GM12878 (cell line): ENCODE data around the gene COL6A3. TPM values are rescaled to one million over a fixed set of nuclear protein-coding genes. Genes with fewer than 3 reads are reported as not detected.

Experiments
- ATAC-seq: fragments of 200-7000 bp; cut with Tn5 transposase; 3 replicates; pipeline ENCODE4 v1.9.1; 2020; ENCODE audit warnings: mild to moderate bottlenecking, moderate library complexity
- BruUV-seq: library from RNA; stranded (reverse); fragments of 400-500 nt; replicated peaks from 2 replicates; lab custom pipeline; 2021; lab: Mats Ljungman, UMichigan
- CTCF ChIA-PET: fragments of 300-600 bp; sonication (Branson Sonifier 250); formaldehyde crosslinking; extraction: SDS; loops from one replicate; lab custom pipeline; 2021; ENCODE audit warnings: inconsistent platforms; lab: Yijun Ruan, JAX
- POLR2A ChIA-PET: fragments of 350-600 bp; formaldehyde crosslinking; extraction: SDS; loops from one replicate; lab custom pipeline; 2021; ENCODE audit warnings: inconsistent platforms; lab: Charles Lee
- RAD21 ChIA-PET: fragments of 300-600 bp; sonication (Branson Sonifier 250); formaldehyde crosslinking; loops from one replicate; lab custom pipeline; 2023; ENCODE audit warnings: antibody characterized with exemption; ENCODE audit not compliant: unreplicated experiment; lab: Charles Lee
- SMC1A ChIA-PET: fragments of 300-600 bp; sonication (Branson Sonifier 250); formaldehyde crosslinking; loops from one replicate; lab custom pipeline; 2023; ENCODE audit not compliant: unreplicated experiment, uncharacterized antibody; lab: Charles Lee
- DNase-seq: peaks from one replicate; pipeline ENCODE4 v3.0.0-alpha.2; 2011; ENCODE audit warnings: low read depth, low spot score
- FAIRE-seq: peaks from 3 replicates; lab custom pipeline; 2011; peaks lifted over from hg19 to GRCh38; lab: Jason Lieb, UNC
- H2AFZ ChIP-seq: 2 replicates; pipeline ENCODE4 v1.6.0; 2011; ENCODE audit warnings: low read depth, low read length, control low read depth; ENCODE audit not compliant: control insufficient read depth
- H3K27ac ChIP-seq: 2 replicates; pipeline ENCODE4 v1.5.1; 2011; ENCODE audit warnings: control low read depth; ENCODE audit not compliant: control insufficient read depth, insufficient read depth
- H3K27me3 ChIP-seq, 2 experiments: replicated peaks in 1 of 2; 2 replicates each; pipeline versions ENCODE4 v1.6.0 to v1.6.1; 2011; ENCODE audit warnings: low read length in 1 of 2; ENCODE audit not compliant: control insufficient read depth in 2 of 2, insufficient read depth in 2 of 2
- H3K36me3 ChIP-seq, 2 experiments: 2 replicates each; pipeline ENCODE4 v1.5.1; 2011; ENCODE audit warnings: low read length in 1 of 2; ENCODE audit not compliant: control insufficient read depth in 2 of 2, insufficient read depth in 2 of 2
- H3K4me1 ChIP-seq: 2 replicates; pipeline ENCODE4 v1.6.1; 2011; ENCODE audit warnings: mild to moderate bottlenecking, low read length, moderate library complexity, mixed read lengths; ENCODE audit not compliant: control insufficient read depth, insufficient read depth
- H3K4me2 ChIP-seq: 2 replicates; pipeline ENCODE4 v1.6.0; 2011; ENCODE audit warnings: control low read depth; ENCODE audit not compliant: control insufficient read depth, insufficient read depth
- H3K4me3 ChIP-seq: fragments of 200-600 bp; sonication (generic); 2 replicates; pipeline ENCODE4 v1.5.1; 2016
- H3K79me2 ChIP-seq: 2 replicates; pipeline ENCODE4 v1.6.0; 2011; ENCODE audit warnings: low read length; ENCODE audit not compliant: control insufficient read depth, insufficient read depth
- H3K9ac ChIP-seq: 2 replicates; pipeline ENCODE4 v1.8.0; 2011; ENCODE audit warnings: low read length, control low read depth, mixed read lengths; ENCODE audit not compliant: control insufficient read depth, insufficient read depth
- H3K9me3 ChIP-seq: replicated peaks from 3 replicates; pipeline ENCODE4 v1.5.1; 2011; ENCODE audit warnings: mild to moderate bottlenecking, low read length; ENCODE audit not compliant: control insufficient read depth, insufficient read depth
- H4K20me1 ChIP-seq: 2 replicates; pipeline ENCODE4 v1.6.0; 2011; ENCODE audit not compliant: control insufficient read depth, insufficient read depth
- CREM ChIP-seq: IDR thresholded peaks from 2 replicates; pipeline ENCODE4 v1.6.1; 2014; ENCODE audit warnings: antibody characterized with exemption, low read depth
- EED ChIP-seq: sonication (generic); IDR thresholded peaks from 2 replicates; pipeline ENCODE4 v1.6.1; 2016; ENCODE audit warnings: antibody characterized with exemption, low read depth
- ESRRA ChIP-seq: IDR thresholded peaks from 2 replicates; pipeline ENCODE4 v1.6.1; 2012; ENCODE audit warnings: mild to moderate bottlenecking, low read length, improper control_type of control experiment
- HDGF ChIP-seq: fragments of 450-650 bp; IDR thresholded peaks from 2 replicates; pipeline ENCODE4 v1.6.1; 2016; ENCODE audit warnings: antibody characterized with exemption
- MXI1 ChIP-seq: fragments of 150-350 bp; IDR thresholded peaks from 2 replicates; pipeline ENCODE4 v1.6.1; 2011; ENCODE audit warnings: low read depth, mild to moderate bottlenecking, inconsistent platforms, low read length, improper control_type of control experiment
- NR2C2 ChIP-seq: IDR thresholded peaks from 2 replicates; pipeline ENCODE4 v1.6.1; 2011; ENCODE audit warnings: borderline replicate concordance, low read depth; ENCODE audit not compliant: control insufficient read depth, insufficient read length
- SMAD5 ChIP-seq: IDR thresholded peaks from 2 replicates; pipeline ENCODE4 v1.6.1; 2016; ENCODE audit warnings: antibody characterized with exemption, low read depth
- SP1 ChIP-seq: IDR thresholded peaks from one replicate; pipeline ENCODE4 v1.6.1; 2011; ENCODE audit warnings: low read depth, low read length
- YBX1 ChIP-seq: fragments of 450-650 bp; IDR thresholded peaks from 2 replicates; pipeline ENCODE4 v1.6.1; 2016; ENCODE audit warnings: antibody characterized with exemption
- whole genome bisulfite sequencing: methylation state at CpG from one replicate; pipeline ENCODE4 v1.1.6; 2016; ENCODE audit warnings: low lambda C conversion rate; ENCODE audit not compliant: insufficient replicate concordance, insufficient coverage; ENCODE audit errors: missing lambda C conversion rate; 5-methylcytosine and 5-hydroxymethylcytosine counted together
- in situ Hi-C: fragments of 300-500 bp; cut with MboI; formaldehyde crosslinking; loops from 9 replicates; pipeline ENCODE4 v1.14.3; 2018; ENCODE audit warnings: mixed read lengths
- intact Hi-C: fragments of 100-400 bp; cut with micrococcal nuclease; formaldehyde crosslinking; loops from one replicate; pipeline ENCODE4 v1.14.2; 2022; ENCODE audit not compliant: unreplicated experiment
- polyA plus RNA-seq, 11 experiments: library from polyadenylated mRNA; depleted of rRNA in 4 of 11; unstranded in 6 of 11; stranded (reverse) in 5 of 11; fragments of >200 nt; fragmentation: Nextera tagmentation in 4 of 11; fragmentation: Illumina TruSeq in 1 of 11; extraction: Ambion mirVana in 4 of 11; extraction: Trizol in 1 of 11; gene quantifications; 1 replicate in 1 of 11; 2 replicates in 10 of 11; pipeline versions ENCODE4 v1.2.1 to v1.2.3, GENCODE V29; 2011 to 2016; ENCODE audit warnings: inconsistent platforms in 2 of 11, missing spikeins in 2 of 11, low read depth in 1 of 11
- total RNA-seq, 4 experiments: library from RNA; depleted of rRNA in 3 of 4; stranded (reverse); fragments of >200 nt in 3 of 4; fragmentation: Illumina TruSeq in 1 of 4; extraction: Trizol in 1 of 4; gene quantifications; 2 replicates each; pipeline versions ENCODE4 v1.2.1 to v1.2.3, GENCODE V29; 2013 to 2021
- TF ChIP-seq, protein P1 (sequence below): fragments of 450-650 bp; conservative IDR thresholded peaks from 2 replicates; pipeline ENCODE4 v1.6.1; 2017; ENCODE audit warnings: mild to moderate bottlenecking, moderate library complexity
- TF ChIP-seq, protein P2 (sequence below): IDR thresholded peaks from 2 replicates; pipeline ENCODE4 v1.6.1; 2011; ENCODE audit warnings: borderline replicate concordance, low read depth, mild to moderate bottlenecking, moderate library complexity, low read length; ENCODE audit not compliant: insufficient read depth, poor library complexity, severe bottlenecking
- TF ChIP-seq, protein P3 (sequence below): fragments of 150-350 bp; IDR thresholded peaks from 2 replicates; pipeline ENCODE4 v1.6.1; 2014; ENCODE audit warnings: mild to moderate bottlenecking, low read depth, low read length
- TF ChIP-seq, protein P4 (sequence below): fragments of 450-650 bp; IDR thresholded peaks from 2 replicates; pipeline ENCODE4 v1.6.1; 2017; ENCODE audit warnings: mild to moderate bottlenecking

Gene COL6A3
- total and polyA plus RNA-seq, 10 of the 15 experiments (the other 5 are each of a cell fraction or from before 2014, with no cell fraction given): 0.01 to 0.51 (median 0.09) TPM; not detected in 4

DNA sequence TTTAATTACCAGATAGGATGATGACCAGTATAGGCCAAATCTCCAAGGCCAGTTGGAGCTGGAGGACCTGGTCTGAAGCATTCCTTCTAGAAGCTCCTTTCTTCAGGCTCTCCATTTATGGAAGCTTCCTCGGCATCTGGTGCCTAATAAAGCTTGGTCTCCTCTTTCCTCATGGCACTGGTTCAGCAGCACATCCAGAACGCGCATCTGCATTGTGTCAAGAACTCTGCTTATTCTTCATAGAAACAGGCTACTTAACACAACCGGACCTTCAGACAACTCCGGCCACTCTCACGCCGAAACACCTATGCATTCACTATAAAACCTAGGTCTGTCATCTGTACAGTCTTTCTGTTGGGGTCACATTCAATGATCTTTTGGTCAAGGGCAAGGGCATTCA, 99.8 kb downstream of the COL6A3 start:
- H3K9ac ChIP-seq: no peak overlapping the region
- no peak for TF ChIP-seq SMAD5
- TF ChIP-seq, protein P1, sequence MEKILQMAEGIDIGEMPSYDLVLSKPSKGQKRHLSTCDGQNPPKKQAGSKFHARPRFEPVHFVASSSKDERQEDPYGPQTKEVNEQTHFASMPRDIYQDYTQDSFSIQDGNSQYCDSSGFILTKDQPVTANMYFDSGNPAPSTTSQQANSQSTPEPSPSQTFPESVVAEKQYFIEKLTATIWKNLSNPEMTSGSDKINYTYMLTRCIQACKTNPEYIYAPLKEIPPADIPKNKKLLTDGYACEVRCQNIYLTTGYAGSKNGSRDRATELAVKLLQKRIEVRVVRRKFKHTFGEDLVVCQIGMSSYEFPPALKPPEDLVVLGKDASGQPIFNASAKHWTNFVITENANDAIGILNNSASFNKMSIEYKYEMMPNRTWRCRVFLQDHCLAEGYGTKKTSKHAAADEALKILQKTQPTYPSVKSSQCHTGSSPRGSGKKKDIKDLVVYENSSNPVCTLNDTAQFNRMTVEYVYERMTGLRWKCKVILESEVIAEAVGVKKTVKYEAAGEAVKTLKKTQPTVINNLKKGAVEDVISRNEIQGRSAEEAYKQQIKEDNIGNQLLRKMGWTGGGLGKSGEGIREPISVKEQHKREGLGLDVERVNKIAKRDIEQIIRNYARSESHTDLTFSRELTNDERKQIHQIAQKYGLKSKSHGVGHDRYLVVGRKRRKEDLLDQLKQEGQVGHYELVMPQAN: no peak
- TF ChIP-seq ESRRA: no peak
- no peak for TF ChIP-seq MXI1
- no peak for TF ChIP-seq YBX1
- no peak for TF ChIP-seq EED
- TF ChIP-seq SP1: no peak
- TF ChIP-seq CREM: no peak
- TF ChIP-seq, protein P2, sequence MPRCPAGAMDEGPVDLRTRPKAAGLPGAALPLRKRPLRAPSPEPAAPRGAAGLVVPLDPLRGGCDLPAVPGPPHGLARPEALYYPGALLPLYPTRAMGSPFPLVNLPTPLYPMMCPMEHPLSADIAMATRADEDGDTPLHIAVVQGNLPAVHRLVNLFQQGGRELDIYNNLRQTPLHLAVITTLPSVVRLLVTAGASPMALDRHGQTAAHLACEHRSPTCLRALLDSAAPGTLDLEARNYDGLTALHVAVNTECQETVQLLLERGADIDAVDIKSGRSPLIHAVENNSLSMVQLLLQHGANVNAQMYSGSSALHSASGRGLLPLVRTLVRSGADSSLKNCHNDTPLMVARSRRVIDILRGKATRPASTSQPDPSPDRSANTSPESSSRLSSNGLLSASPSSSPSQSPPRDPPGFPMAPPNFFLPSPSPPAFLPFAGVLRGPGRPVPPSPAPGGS: no peak
- TF ChIP-seq, protein P3, sequence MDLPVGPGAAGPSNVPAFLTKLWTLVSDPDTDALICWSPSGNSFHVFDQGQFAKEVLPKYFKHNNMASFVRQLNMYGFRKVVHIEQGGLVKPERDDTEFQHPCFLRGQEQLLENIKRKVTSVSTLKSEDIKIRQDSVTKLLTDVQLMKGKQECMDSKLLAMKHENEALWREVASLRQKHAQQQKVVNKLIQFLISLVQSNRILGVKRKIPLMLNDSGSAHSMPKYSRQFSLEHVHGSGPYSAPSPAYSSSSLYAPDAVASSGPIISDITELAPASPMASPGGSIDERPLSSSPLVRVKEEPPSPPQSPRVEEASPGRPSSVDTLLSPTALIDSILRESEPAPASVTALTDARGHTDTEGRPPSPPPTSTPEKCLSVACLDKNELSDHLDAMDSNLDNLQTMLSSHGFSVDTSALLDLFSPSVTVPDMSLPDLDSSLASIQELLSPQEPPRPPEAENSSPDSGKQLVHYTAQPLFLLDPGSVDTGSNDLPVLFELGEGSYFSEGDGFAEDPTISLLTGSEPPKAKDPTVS: no peak
- no peak for TF ChIP-seq HDGF
- no peak for TF ChIP-seq NR2C2
- TF ChIP-seq, protein P4, sequence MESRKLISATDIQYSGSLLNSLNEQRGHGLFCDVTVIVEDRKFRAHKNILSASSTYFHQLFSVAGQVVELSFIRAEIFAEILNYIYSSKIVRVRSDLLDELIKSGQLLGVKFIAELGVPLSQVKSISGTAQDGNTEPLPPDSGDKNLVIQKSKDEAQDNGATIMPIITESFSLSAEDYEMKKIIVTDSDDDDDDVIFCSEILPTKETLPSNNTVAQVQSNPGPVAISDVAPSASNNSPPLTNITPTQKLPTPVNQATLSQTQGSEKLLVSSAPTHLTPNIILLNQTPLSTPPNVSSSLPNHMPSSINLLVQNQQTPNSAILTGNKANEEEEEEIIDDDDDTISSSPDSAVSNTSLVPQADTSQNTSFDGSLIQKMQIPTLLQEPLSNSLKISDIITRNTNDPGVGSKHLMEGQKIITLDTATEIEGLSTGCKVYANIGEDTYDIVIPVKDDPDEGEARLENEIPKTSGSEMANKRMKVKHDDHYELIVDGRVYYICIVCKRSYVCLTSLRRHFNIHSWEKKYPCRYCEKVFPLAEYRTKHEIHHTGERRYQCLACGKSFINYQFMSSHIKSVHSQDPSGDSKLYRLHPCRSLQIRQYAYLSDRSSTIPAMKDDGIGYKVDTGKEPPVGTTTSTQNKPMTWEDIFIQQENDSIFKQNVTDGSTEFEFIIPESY: no peak
- intact Hi-C loops: no loop called here
- DNase-seq (no peak), ATAC-seq (no peak), FAIRE-seq (no peak)
- WGBS: 39% methylated on average over 7 of the region's 7 CpGs
- H4K20me1 ChIP-seq: no peaks in the 10 kb centered on the region
- no peaks in the 10 kb centered on the region for H3K9me3 ChIP-seq
- H3K27me3 ChIP-seq: peaks cover 0 to 1% of the 10 kb centered on the region in 2 experiments; a peak in 1 of 4 replicates
- no peak overlapping the region for H3K4me2 ChIP-seq
- no peaks in the 10 kb centered on the region for H3K4me1 ChIP-seq
- ChIA-PET SMC1A (no interaction called here), RAD21 (no interaction called here), POLR2A (no interaction called here), CTCF (no interaction called here)
- no peak overlapping the region for H3K4me3 ChIP-seq
- H3K79me2 ChIP-seq: no peaks in the 10 kb centered on the region
- H3K36me3 ChIP-seq: no peaks in the 10 kb centered on the region
- H3K27ac ChIP-seq: no peak overlapping the region
- no peak overlapping the region for H2AFZ ChIP-seq
- in situ Hi-C loops: no loop called here
- no TSS peak for BruUV-seq
